ENCODE results near the gene MMP13.
"Not testable (repeated sequence)": the region's sequence is repeated elsewhere in the genome, so short reads cannot be mapped to it uniquely, and the experiment has no call there.

The MMP13 gene

DNA sequence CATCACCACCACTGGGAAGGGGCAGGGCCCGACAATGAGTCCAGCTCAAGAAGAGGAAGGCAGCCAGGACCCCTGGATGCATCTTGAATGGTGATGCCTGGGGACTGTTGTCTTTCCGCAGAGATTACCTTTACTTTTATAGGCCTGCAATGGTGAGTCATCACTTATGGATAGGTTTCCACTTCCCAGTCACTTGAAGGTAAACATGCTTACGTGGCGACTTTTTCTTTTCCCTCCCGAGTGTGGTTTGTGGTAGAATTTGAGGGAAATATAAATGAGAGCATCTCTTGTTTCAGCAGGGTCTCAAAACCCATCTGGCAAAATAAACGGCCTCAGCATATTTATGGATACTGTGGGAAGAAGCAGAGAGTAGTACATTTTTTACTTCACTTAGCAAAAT, at the start of gene MMP13:
TSS of gene MMP13 (minus strand) at position 109 of the 400 bp plus-strand sequence. CDS start at position 82, 27 bp downstream.
- TF ChIP-seq, protein P1, sequence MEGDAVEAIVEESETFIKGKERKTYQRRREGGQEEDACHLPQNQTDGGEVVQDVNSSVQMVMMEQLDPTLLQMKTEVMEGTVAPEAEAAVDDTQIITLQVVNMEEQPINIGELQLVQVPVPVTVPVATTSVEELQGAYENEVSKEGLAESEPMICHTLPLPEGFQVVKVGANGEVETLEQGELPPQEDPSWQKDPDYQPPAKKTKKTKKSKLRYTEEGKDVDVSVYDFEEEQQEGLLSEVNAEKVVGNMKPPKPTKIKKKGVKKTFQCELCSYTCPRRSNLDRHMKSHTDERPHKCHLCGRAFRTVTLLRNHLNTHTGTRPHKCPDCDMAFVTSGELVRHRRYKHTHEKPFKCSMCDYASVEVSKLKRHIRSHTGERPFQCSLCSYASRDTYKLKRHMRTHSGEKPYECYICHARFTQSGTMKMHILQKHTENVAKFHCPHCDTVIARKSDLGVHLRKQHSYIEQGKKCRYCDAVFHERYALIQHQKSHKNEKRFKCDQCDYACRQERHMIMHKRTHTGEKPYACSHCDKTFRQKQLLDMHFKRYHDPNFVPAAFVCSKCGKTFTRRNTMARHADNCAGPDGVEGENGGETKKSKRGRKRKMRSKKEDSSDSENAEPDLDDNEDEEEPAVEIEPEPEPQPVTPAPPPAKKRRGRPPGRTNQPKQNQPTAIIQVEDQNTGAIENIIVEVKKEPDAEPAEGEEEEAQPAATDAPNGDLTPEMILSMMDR (IDR thresholded peaks at IDR 0.05; ENCODE audit: control extremely low read depth, extremely low read depth, low read depth, missing control alignments) = no peak
- POLR2A ChIA-PET = no interaction called here
- CTCF ChIA-PET = interaction anchor here (1.5 kb wide), 1 partner anchor 9 kb away, joined by 11 read pairs; no protein-coding TSS in a partner anchor
- DNase-seq (ENCODE audit: extremely low spot score) = no peak

DNA sequence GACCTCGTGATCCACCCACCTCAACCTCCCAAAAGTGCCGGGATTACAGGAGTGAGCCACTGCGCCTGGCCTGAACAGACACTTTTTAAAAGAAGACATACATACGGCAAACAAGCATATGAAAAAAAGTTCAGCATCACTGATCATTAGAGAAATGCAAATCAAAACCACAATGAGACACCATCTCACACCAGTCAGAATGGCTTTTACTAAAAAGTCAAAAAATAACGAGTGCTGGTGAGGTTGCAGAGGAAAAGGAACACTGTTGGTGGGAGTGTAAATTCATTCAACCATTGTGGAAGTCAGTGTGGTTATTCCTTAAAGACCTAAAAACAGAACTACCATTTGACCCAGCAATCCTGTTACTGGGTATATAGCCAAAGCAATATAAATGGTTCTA, 48.7 kb upstream of the MMP13 start:
- POLR2A ChIA-PET; DNase-seq (ENCODE audit: extremely low spot score); CTCF ChIA-PET: not testable (repeated sequence)

DNA sequence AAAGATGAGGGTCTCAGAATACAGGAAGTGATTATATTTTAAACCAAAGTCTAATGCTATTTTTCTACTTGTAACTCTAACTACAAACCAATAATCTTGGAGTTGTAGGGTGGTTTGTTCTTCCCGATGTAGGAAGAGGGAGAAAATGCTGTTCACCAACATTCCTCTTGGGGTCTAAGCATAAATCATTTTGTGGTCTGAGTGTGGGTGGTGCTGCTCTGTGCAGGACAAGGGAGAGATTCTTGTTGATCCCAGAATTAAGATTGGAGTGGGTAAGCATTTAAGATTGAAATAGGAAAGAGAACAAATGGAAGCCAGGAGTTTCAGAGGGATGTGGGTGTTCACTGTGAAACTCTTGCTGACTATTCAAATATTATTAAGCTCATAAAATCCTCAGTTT, 38.6 kb upstream of the MMP13 start:
- CTCF ChIA-PET = no interaction called here
- no peak for DNase-seq (ENCODE audit: extremely low spot score)
- POLR2A ChIA-PET = no interaction called here
- TF ChIP-seq, protein P1 (IDR thresholded peaks at IDR 0.05; ENCODE audit: control extremely low read depth, extremely low read depth, low read depth, missing control alignments) = no peak

DNA sequence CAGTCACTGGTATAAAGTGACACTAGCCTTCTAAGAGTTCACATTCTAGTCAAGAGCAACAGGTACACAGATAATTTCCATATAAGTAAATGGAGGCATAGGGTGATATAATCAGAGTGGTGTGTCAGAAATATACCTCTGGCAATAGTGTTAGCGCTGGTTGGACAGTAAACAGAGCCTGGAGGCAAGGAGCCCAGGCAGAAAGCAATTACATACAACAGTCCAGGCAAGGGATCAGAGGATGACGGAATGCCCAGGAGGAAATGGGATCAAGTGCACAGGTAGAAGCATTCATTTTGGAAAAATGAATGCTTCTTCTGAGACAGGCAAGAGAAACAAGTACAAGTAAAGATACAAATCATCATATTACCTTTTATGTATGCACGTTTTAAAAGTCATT, 36.2 kb upstream of the MMP13 start:
- POLR2A ChIA-PET = no interaction called here
- TF ChIP-seq, protein P1 (IDR thresholded peaks at IDR 0.05; ENCODE audit: control extremely low read depth, extremely low read depth, low read depth, missing control alignments) = no peak
- CTCF ChIA-PET = no interaction called here
- DNase-seq (ENCODE audit: extremely low spot score) = no peak

DNA sequence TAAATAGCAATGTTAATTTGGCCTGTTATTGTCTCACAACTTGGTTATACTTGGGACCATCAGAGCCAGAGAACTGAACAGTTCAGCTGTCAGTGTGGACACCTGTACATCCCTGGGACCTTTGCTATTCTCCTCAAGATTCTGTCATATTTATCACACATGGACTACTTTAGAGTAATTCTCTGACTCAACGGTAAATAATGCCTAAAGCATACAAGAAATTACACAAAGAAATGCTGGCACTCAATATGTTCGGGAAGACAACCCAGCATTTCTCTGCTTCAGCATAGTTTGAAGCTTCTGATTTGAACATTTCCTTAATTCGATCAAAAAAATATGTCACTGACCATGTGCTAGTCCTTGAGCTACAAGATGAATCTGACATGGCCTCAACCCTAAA, 34.6 kb upstream of the MMP13 start:
- ChIA-PET POLR2A (no interaction called here), CTCF (interaction anchor here (1.2 kb wide), 1 partner anchor 24 kb away, joined by 3 read pairs; no protein-coding TSS in a partner anchor)
- no peak for DNase-seq (ENCODE audit: extremely low spot score)
- TF ChIP-seq, protein P1 (IDR thresholded peaks at IDR 0.05; ENCODE audit: control extremely low read depth, extremely low read depth, low read depth, missing control alignments) = no peak

DNA sequence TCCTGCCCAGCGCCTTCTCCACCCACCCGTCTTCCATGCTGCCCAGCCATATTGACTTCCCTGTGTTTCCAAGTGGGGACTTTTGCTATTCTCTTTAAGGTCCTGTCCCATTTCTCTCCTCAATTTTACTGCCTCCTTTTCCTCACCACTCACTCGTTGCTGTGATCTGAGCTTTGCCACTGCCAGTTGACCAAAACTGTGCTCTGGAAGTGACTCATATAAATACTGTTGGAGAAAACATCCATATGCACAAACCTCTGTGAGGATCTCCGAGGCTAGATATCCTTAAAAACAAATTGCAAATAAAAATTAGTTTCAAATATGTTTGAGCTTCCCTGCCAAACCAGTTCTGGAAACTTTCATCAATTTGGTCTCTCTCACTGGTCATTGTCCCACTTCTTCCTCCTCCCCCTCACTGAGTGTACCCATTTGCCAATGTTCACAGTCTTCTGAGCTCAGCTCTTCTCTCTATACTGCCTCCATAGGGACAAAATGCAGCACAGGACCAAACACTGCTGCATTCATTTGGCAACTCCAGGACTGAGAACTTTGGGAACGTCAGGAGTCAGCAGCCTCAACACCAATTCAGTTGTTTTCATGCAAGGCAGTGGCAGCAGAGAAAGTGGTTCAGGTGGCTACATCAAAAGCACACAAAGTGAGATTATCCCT, 34.0 kb upstream of the MMP13 start:
- ChIA-PET POLR2A (no interaction called here), CTCF (interaction anchor here (1.2 kb wide), 1 partner anchor 24 kb away, joined by 3 read pairs; no protein-coding TSS in a partner anchor)
- no peak for DNase-seq (ENCODE audit: extremely low spot score)
- TF ChIP-seq, protein P1 (IDR thresholded peaks at IDR 0.05; ENCODE audit: control extremely low read depth, extremely low read depth, low read depth, missing control alignments) = no peak

DNA sequence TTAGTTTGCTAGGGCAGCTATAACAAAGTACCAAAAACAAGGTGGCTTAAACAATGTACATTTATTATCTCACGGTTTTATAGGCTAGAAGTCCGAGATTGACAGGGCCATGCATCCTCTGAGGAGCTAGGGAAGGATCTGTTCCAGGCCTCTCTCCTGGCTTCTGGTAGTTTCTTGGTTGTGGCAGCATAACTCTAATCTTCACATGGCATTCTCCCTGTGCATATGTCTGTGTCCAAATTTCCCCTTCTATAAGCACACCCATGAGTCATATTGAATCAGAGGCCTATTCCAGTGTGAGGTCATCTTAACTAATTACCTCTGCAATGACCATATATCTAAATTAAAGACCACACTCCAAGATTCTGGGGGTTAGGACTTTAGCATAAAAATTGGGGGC, 31.3 kb upstream of the MMP13 start:
- CTCF ChIA-PET = no interaction called here
- POLR2A ChIA-PET = no interaction called here
- DNase-seq (ENCODE audit: extremely low spot score) = no peak
- TF ChIP-seq, protein P1 (IDR thresholded peaks at IDR 0.05; ENCODE audit: control extremely low read depth, extremely low read depth, low read depth, missing control alignments) = no peak

Measured in GM10248 (cell line).